ENCODE measurements around the gene PLXND1. TPM values are rescaled to one million over a fixed set of nuclear protein-coding genes. Genes with fewer than 3 reads are reported as not detected.
A peak's percentile ranks its signal among the peaks of the same experiment; 100 is the strongest.

PLXND1 gene
- total RNA-seq, 1 experiment from 2014 or later, result 12.1 TPM

GRCh38 chr3:129586746-129587430 lies 19.6 kb downstream of the PLXND1 start:
- no peak for DNase-seq (ENCODE audit: low read depth)

GRCh38 chr3:129585949-129586657 lies 20.4 kb downstream of the PLXND1 start:
- DNase-seq (ENCODE audit: low read depth), result no peak

GRCh38 chr3:129584631-129585030 lies 21.8 kb downstream of the PLXND1 start:
- DNase-seq (ENCODE audit: low read depth), result no peak

- no peak for DNase-seq (ENCODE audit: low read depth)
These were observed 23.2 kb downstream of the PLXND1 start for GRCh38 chr3:129583289-129583688.

- no peak for DNase-seq (ENCODE audit: low read depth)
These were observed 23.7 kb downstream of the PLXND1 start for GRCh38 chr3:129582799-129583198.

GRCh38 chr3:129581623-129582022 lies 24.9 kb downstream of the PLXND1 start:
- DNase-seq (ENCODE audit: low read depth), result no peak

GRCh38 chr3:129579991-129580390 lies 26.5 kb downstream of the PLXND1 start:
- no peak for DNase-seq (ENCODE audit: low read depth)

GRCh38 chr3:129577925-129578786 lies 28.3 kb downstream of the PLXND1 start:
- DNase-seq (ENCODE audit: low read depth), result no peak

- DNase-seq (ENCODE audit: low read depth), result no peak
These were observed 29.1 kb downstream of the PLXND1 start for GRCh38 chr3:129577366-129577765.

- DNase-seq (ENCODE audit: low read depth), result no peak
These were observed 29.7 kb downstream of the PLXND1 start for GRCh38 chr3:129576514-129577352.

GRCh38 chr3:129575997-129576384 lies 30.5 kb downstream of the PLXND1 start:
- no peak for DNase-seq (ENCODE audit: low read depth)

GRCh38 chr3:129575233-129575996 lies 31.1 kb downstream of the PLXND1 start:
- DNase-seq (ENCODE audit: low read depth), result peak; percentile 29

GRCh38 chr3:129574206-129574605 lies 32.3 kb downstream of the PLXND1 start:
- no peak for DNase-seq (ENCODE audit: low read depth)

- DNase-seq (ENCODE audit: low read depth), result no peak
These were observed 33.0 kb downstream of the PLXND1 start for GRCh38 chr3:129573493-129573892.

GRCh38 chr3:129572603-129573002 lies 33.9 kb downstream of the PLXND1 start:
- no peak for DNase-seq (ENCODE audit: low read depth)

GRCh38 chr3:129571605-129572547 lies 34.6 kb downstream of the PLXND1 start:
- DNase-seq (ENCODE audit: low read depth), result no peak

GRCh38 chr3:129569856-129570255 lies 36.6 kb downstream of the PLXND1 start:
- DNase-seq (ENCODE audit: low read depth), result no peak

GRCh38 chr3:129567939-129568338 lies 38.5 kb downstream of the PLXND1 start:
- DNase-seq (ENCODE audit: low read depth), result no peak

- no peak for DNase-seq (ENCODE audit: low read depth)
These were observed 39.2 kb downstream of the PLXND1 start for GRCh38 chr3:129567176-129567705.

All from Daoy (cell line).